GM12872 (cell line): ENCODE data around the gene RBM28.

Experiments used
- TF ChIP-seq, protein P1 (sequence below): IDR thresholded peaks from 3 replicates; pipeline ENCODE4 v1.5.1; 2011; ENCODE audit warnings: low read depth, mild to moderate bottlenecking, low read length, moderate library complexity; ENCODE audit not compliant: insufficient read depth

The RBM28 gene, protein sequence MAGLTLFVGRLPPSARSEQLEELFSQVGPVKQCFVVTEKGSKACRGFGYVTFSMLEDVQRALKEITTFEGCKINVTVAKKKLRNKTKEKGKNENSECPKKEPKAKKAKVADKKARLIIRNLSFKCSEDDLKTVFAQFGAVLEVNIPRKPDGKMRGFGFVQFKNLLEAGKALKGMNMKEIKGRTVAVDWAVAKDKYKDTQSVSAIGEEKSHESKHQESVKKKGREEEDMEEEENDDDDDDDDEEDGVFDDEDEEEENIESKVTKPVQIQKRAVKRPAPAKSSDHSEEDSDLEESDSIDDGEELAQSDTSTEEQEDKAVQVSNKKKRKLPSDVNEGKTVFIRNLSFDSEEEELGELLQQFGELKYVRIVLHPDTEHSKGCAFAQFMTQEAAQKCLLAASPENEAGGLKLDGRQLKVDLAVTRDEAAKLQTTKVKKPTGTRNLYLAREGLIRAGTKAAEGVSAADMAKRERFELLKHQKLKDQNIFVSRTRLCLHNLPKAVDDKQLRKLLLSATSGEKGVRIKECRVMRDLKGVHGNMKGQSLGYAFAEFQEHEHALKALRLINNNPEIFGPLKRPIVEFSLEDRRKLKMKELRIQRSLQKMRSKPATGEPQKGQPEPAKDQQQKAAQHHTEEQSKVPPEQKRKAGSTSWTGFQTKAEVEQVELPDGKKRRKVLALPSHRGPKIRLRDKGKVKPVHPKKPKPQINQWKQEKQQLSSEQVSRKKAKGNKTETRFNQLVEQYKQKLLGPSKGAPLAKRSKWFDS

DNA sequence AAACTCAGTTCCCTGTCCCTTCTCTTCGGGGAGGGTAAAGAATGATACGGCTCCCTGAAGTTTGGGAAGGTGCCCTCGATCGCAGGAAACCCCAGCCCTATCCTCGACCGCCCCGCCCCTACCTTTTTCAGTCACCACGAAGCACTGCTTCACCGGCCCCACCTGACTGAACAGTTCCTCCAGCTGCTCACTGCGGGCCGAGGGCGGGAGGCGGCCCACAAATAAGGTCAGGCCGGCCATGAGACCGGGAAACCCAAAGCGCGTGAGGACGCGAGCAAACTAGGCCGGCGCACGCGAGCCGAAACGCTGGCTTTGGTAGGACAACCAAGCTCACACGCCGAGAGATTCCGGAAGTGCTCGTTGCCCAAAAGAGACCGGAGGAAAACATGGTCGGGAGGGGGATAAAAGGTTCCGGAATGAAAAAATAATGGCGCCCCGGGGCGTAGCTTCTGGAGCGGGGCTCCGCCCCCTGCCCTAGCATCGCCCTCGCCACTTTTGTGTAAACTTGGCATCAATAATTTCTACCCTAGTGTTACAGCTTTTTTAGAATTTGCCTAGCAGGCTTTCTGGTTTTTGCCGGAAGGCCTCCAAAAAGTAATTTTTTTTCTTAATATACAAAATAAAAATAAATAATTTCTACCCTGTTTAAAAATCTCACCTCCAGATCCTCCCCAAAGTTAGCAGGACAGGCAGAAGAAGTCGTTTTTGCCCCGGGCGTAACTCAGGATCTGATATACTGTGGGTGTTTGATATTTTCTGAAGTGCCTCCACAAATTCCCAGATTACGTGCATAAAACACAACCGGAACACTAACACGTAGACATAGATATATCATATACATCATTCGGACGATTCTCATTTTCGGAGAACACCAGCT lies at the start of gene RBM28:
RBM28 (minus strand) TSS at position 355 of the 877 bp plus-strand sequence; CDS start at position 240, 115 bp downstream.
- TF ChIP-seq, protein P1, sequence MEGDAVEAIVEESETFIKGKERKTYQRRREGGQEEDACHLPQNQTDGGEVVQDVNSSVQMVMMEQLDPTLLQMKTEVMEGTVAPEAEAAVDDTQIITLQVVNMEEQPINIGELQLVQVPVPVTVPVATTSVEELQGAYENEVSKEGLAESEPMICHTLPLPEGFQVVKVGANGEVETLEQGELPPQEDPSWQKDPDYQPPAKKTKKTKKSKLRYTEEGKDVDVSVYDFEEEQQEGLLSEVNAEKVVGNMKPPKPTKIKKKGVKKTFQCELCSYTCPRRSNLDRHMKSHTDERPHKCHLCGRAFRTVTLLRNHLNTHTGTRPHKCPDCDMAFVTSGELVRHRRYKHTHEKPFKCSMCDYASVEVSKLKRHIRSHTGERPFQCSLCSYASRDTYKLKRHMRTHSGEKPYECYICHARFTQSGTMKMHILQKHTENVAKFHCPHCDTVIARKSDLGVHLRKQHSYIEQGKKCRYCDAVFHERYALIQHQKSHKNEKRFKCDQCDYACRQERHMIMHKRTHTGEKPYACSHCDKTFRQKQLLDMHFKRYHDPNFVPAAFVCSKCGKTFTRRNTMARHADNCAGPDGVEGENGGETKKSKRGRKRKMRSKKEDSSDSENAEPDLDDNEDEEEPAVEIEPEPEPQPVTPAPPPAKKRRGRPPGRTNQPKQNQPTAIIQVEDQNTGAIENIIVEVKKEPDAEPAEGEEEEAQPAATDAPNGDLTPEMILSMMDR: no peak

DNA sequence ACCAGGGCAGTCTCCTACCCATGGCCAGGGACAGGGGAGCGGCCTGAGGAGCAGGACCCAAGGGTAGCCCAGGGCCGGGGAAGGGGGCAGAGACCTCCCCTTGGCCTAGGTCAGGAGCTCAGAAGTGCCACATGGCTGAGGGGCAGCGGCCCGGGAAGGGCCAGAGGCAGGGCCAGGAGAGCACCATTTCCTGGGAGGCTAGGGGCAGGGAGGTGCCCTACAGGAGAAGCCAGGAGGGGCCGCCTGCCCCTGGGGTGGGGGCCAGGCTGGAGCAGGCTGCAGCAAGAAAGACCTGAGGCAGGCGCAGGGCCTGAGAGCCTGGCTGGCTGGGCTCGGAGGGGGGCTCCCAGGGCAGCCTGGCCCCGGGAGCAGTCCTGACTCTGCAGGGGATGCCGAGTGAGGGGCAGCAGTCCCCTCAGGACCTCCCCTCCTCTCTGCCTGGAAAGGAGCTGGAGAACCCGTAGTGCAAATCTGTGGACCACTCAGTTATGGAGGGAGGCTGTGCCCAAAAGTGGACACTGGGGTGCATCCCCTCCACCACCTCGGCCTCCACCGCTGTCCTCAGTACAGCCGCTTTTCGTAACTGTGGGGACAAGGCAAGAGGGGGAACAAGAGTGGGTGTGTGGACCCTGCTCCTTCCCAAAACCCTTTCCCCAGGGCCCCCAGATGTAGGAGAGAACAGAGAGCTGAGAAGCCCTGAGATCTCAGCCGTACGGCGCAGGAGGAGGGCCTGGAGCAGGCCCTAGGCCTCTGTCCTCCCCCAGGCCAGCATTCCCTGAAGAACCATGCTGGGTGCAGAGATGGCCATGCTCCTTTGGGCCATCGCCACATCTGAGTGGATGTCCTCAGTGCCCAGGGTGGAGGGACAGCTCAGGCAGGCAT lies 49.0 kb upstream of the RBM28 start:
- TF ChIP-seq, protein P1: no peak

DNA sequence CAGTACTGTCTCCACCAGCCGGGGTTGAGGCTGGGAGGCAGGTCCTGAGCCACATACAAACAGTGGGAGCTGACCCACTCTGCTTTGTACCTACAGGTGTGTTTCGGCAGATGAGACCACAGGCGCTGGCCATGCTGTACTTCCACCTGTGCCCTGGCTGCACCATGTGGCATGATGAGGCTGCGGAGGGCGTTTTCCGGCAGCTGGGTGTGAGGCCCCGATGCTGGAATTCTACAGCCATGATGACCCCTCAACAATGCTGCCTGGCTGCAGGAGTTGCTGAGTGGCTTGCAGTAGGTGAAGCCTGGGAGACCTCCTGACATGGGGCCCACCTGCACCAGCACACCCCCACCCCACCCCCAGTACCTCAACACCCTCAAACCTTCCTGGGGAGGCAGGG lies 48.1 kb upstream of the RBM28 start:
- TF ChIP-seq, protein P1: no peak

DNA sequence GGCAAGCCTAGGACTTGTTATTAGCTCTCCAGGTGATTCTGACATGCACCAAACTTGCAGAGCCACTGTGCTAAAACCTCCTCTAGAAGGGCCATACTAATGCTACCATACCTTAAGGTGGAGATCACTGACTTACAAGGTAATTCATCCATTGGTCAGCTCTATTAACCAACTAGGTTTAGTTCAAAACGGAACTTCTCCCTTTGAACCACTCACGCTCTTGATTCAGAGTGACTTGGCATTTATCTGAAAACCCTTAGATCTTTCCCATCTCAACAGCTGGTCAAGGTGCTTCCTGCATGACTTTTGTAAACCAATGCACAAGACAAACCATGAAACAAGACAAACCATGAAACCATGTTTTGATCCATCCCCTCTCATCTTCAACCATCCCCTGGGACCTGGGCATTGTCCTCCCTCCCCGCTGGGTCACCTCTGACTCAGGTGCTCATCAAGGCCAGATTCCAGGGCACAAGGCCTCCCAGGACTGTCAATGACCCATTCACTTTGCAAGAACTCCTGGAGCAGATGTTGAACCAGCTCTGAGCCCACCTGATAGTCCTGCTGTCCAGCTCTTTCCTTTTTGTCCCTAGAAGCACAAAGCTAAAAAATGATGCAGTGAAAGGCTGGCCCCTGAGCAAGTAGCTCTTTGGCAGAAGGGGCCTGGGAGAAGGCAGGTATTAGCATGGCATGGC lies 47.3 kb upstream of the RBM28 start:
- TF ChIP-seq, protein P1: no peak

DNA sequence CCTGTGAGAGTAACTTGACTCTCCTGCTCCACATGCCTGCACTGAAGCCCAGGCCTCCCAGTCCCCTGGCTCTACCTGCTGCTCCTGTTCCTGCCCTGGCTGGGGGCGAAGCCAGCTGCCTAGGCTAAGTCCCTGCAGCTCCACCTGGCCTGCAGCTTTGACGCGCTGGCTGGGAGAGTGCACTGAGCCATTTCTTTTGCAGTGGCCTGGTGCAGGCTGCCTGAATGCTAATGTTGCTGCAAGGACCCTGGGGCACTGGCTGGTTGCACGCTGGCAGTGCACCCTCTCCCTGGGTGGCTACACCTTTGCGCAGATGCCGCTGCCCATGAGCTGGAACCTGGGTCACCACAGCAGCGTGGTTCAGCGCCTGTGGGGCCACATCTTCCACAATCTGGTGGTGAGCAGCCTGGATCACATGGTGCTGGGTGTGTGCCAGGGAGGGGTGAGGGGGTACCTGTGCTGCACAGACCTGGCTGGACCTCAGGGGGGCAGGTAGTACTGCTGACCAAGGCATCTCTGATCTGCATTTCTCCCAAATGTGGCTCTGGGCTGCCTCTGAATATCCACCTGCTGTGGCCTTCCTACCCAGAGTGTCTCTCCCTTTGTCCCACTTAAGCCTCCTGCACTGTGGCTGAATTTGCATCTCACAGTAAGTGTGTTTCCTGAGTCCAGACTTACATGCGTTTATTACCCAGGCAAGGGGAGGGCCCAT lies 46.1 kb upstream of the RBM28 start:
- TF ChIP-seq, protein P1: no peak

DNA sequence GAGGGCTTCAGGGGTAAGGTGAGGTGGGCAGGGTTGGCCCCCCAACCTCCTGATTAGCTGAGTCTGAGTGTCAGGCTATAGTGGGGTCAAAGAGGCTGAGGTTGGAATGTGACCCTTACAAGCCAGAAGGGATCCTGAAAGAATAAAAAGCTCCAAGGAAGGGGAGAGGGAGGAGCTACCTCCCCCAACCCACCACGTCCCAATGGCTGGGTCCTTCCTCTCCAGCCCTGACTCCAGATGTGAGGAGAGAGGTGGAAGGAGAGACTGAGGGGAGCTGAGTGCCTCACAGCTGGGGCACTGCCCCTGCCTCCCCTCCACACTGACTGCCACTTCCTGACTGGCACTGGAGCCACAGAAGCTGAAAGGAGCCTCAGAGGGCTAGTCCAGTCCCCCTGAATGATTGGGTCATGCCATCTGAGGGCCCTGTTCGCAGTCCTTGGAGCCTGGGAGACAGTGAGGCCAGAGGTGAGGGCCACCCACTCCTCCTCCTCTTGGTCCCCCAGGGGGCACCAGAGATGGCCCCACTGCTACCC lies 45.4 kb upstream of the RBM28 start:
- TF ChIP-seq, protein P1: no peak
